Gastrocnemius medialis (tissue), 4 donors: ENCODE data around the gene CMTM4.

Experiments
- POLR2A ChIP-seq, 2 donors: fragments of 450-650 bp; IDR thresholded peaks; one replicate each; pipeline ENCODE4 v1.6.1; 2017; ENCODE audit warnings: antibody characterized with exemption in 2 of 2, mild to moderate bottlenecking in 2 of 2, moderate library complexity in 2 of 2
- TF ChIP-seq, protein P1 (sequence below), 5 experiments: fragments of 450-650 bp in 3 of 5; fragments of 200-600 bp in 2 of 5; sonication (generic) in 2 of 5; IDR thresholded peaks in 4 of 5; conservative IDR thresholded peaks in 1 of 5; 1 replicate in 4 of 5; 2 replicates in 1 of 5; pipeline ENCODE4 v1.5.1; 2016 to 2019; ENCODE audit warnings: antibody characterized with exemption in 5 of 5, mild to moderate bottlenecking in 3 of 5, moderate library complexity in 3 of 5

DNA sequence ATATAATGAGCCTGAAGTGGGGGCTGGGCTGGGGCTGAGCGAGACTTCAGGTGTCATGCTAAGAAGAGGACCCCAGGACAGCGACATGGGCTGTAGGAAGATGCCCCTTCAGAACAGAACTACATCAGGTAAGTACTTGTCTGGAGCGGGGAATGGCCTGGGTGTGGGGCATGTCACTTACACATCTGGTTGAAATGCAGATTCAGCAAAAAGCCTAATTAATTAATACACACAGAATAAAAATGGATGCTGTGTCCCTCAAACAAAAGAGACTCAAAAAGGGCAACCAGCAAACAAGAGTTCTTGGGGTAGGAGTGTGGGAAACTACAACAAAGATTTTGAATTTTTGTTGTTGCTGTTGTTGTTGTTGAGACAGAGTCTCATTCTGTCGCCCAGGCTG is 105.5 kb downstream of the CMTM4 start:
- TF ChIP-seq, protein P1, sequence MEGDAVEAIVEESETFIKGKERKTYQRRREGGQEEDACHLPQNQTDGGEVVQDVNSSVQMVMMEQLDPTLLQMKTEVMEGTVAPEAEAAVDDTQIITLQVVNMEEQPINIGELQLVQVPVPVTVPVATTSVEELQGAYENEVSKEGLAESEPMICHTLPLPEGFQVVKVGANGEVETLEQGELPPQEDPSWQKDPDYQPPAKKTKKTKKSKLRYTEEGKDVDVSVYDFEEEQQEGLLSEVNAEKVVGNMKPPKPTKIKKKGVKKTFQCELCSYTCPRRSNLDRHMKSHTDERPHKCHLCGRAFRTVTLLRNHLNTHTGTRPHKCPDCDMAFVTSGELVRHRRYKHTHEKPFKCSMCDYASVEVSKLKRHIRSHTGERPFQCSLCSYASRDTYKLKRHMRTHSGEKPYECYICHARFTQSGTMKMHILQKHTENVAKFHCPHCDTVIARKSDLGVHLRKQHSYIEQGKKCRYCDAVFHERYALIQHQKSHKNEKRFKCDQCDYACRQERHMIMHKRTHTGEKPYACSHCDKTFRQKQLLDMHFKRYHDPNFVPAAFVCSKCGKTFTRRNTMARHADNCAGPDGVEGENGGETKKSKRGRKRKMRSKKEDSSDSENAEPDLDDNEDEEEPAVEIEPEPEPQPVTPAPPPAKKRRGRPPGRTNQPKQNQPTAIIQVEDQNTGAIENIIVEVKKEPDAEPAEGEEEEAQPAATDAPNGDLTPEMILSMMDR (IDR thresholded peaks at IDR 0.05 in 4 of 5, conservative IDR thresholded peaks at IDR 0.05 in 1 of 5) = no peak
- no peak for TF ChIP-seq POLR2A (IDR thresholded peaks at IDR 0.05)
